Measurements from ENCODE around the gene CCL19. TPM values are rescaled to one million over a fixed set of nuclear protein-coding genes. Genes with fewer than 3 reads are reported as not detected.
"Not testable (repeated sequence)": the region's sequence is repeated elsewhere in the genome, so short reads cannot be mapped to it uniquely, and the experiment has no call there.

The CCL19 gene
- total RNA-seq, 2 donors from 2014 or later, result 5.4 to 8.0 TPM

GRCh38 chr9:34732478-34732877 lies 41.4 kb upstream of the CCL19 start:
- Histone ChIP-seq H3K27me3 (replicated peaks; ENCODE audit: insufficient read depth) (no peaks in the 10 kb centered on the region), H3K9me3 (no peaks in the 10 kb centered on the region)
- no peak for DNase-seq (ENCODE audit: low spot score)

GRCh38 chr9:34723141-34723540 lies 32.1 kb upstream of the CCL19 start:
- TF ChIP-seq, protein P1, sequence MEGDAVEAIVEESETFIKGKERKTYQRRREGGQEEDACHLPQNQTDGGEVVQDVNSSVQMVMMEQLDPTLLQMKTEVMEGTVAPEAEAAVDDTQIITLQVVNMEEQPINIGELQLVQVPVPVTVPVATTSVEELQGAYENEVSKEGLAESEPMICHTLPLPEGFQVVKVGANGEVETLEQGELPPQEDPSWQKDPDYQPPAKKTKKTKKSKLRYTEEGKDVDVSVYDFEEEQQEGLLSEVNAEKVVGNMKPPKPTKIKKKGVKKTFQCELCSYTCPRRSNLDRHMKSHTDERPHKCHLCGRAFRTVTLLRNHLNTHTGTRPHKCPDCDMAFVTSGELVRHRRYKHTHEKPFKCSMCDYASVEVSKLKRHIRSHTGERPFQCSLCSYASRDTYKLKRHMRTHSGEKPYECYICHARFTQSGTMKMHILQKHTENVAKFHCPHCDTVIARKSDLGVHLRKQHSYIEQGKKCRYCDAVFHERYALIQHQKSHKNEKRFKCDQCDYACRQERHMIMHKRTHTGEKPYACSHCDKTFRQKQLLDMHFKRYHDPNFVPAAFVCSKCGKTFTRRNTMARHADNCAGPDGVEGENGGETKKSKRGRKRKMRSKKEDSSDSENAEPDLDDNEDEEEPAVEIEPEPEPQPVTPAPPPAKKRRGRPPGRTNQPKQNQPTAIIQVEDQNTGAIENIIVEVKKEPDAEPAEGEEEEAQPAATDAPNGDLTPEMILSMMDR (IDR thresholded peaks at IDR 0.05), result no peak
- no peak for ATAC-seq (ENCODE audit: insufficient number of reproducible peaks, low FRiP score, low read depth)
- no peaks in the 10 kb centered on the region for H3K9me3 ChIP-seq
- no peaks in the 10 kb centered on the region for H3K27me3 ChIP-seq (replicated peaks; ENCODE audit: insufficient read depth)
- no peaks in the 10 kb centered on the region for H3K36me3 ChIP-seq
- H3K4me3 ChIP-seq, result no peak overlapping the region
- no peaks in the 10 kb centered on the region for H3K4me1 ChIP-seq (ENCODE audit: control insufficient read depth in 1 of 2, low read depth in 2 of 2)
- no peak for DNase-seq (ENCODE audit: low spot score)
- H3K27ac ChIP-seq, result no peak overlapping the region

More at GRCh38 chr9:34732478-34732877, 41.4 kb upstream of the CCL19 start:
- H3K4me1 ChIP-seq (ENCODE audit: control insufficient read depth in 1 of 2, low read depth in 2 of 2), result no peaks in the 10 kb centered on the region
- TF ChIP-seq, protein P1 (IDR thresholded peaks at IDR 0.05), result no peak
- H3K36me3 ChIP-seq, result no peaks in the 10 kb centered on the region
- no peak overlapping the region for H3K4me3 ChIP-seq
- ATAC-seq (ENCODE audit: insufficient number of reproducible peaks, low FRiP score, low read depth), result no peak
- H3K27ac ChIP-seq, result no peak overlapping the region

- not testable (repeated sequence) for H3K4me1 ChIP-seq (ENCODE audit: control insufficient read depth in 1 of 2, low read depth in 2 of 2); H3K36me3 ChIP-seq; H3K9me3 ChIP-seq; H3K4me3 ChIP-seq; ATAC-seq (ENCODE audit: insufficient number of reproducible peaks, low FRiP score, low read depth); H3K27ac ChIP-seq; H3K27me3 ChIP-seq (replicated peaks; ENCODE audit: insufficient read depth); DNase-seq (ENCODE audit: low spot score)
Observed at GRCh38 chr9:34719769-34720025, 28.6 kb upstream of the CCL19 start.

DNA sequence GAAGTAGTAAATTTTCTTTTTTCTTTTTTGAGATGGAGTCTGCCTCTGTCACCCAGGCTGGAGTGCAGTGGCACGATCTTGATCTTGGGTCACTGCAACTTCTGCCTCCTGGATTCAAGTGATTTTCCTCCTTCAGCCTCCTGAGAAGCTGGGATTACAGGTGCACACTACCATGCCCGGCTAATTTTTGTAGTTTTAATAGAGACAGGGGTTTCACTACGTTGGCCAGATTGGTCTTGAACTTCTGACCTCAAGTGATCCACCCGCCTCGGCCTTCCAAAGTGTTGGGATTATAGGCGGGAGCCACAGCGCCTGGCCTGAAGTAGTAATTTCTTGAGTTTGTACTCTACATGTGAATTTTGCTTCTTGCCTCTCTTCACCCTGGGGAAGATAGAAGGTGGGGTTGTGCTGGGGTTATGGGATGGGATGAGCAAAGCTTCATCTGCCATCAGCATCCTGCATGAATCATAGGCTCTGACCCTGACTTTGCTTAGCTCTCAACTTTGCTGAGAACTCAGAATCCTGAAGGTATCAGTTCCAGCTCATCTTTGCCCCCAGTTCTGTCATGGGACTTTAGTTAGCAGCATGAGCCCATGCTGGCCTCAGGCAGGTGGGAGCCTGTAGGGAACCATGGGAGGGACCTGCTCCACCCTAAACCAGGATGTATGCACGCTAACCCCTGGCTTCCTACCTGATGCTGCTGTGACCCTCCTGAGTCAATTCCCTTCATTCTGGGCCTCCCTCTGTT lies 28.1 kb upstream of the CCL19 start:
- DNase-seq (ENCODE audit: low spot score) (no peak), ATAC-seq (ENCODE audit: insufficient number of reproducible peaks, low FRiP score, low read depth) (no peak)

GRCh38 chr9:34717996-34718614 lies 27.0 kb upstream of the CCL19 start:
- no peak for ATAC-seq (ENCODE audit: insufficient number of reproducible peaks, low FRiP score, low read depth)
- no peaks in the 10 kb centered on the region for H3K9me3 ChIP-seq
- no peak for DNase-seq (ENCODE audit: low spot score)
- no peaks in the 10 kb centered on the region for H3K27me3 ChIP-seq (replicated peaks; ENCODE audit: insufficient read depth)
- H3K36me3 ChIP-seq, result no peaks in the 10 kb centered on the region
- H3K4me3 ChIP-seq, result no peak overlapping the region
- no peaks in the 10 kb centered on the region for H3K4me1 ChIP-seq (ENCODE audit: control insufficient read depth in 1 of 2, low read depth in 2 of 2)
- TF ChIP-seq, protein P1 (IDR thresholded peaks at IDR 0.05), result no peak
- H3K27ac ChIP-seq, result no peak overlapping the region

More for the DNA sequence above, 28.1 kb upstream of the CCL19 start:
- no peaks in the 10 kb centered on the region for H3K27me3 ChIP-seq (replicated peaks; ENCODE audit: insufficient read depth)
- H3K27ac ChIP-seq, result no peak overlapping the region
- H3K9me3 ChIP-seq, result no peaks in the 10 kb centered on the region
- H3K4me1 ChIP-seq (ENCODE audit: control insufficient read depth in 1 of 2, low read depth in 2 of 2), result no peaks in the 10 kb centered on the region
- H3K4me3 ChIP-seq, result no peak overlapping the region
- TF ChIP-seq, protein P1 (IDR thresholded peaks at IDR 0.05), result no peak
- no peaks in the 10 kb centered on the region for H3K36me3 ChIP-seq
